Cortex of kidney (tissue), 1 donor: ENCODE results near the gene OR51I2.

Experiments used
- DNase-seq: peaks from one replicate; lab custom pipeline; 2025; lab: John Stamatoyannopoulos, UW

Gene OR51I2, protein sequence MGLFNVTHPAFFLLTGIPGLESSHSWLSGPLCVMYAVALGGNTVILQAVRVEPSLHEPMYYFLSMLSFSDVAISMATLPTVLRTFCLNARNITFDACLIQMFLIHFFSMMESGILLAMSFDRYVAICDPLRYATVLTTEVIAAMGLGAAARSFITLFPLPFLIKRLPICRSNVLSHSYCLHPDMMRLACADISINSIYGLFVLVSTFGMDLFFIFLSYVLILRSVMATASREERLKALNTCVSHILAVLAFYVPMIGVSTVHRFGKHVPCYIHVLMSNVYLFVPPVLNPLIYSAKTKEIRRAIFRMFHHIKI

DNA sequence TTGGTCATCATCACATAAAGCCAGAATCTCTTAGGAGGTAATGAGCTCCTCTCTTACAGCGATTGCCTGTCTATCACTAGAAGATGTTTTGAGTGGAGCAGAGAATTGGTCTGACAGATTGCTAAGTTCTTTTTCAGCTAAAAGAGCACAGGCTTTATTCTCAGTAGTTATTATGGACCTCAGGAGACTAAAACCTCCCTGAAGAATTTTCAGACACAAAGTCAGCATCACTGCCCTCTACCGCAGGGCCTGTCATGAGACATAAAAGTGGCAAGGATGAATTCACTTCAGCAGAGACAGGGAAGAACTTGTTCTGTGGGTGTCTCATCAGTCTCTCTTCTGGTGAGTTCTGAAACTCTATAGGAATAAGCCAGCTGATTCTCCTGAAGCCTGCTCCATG is at the start of gene OR51I2:
Gene OR51I2 (plus strand): TSS at position 301 of the 400 bp plus-strand sequence. CDS start 4,166 bp downstream, outside the sequence.
- DNase-seq = no peak

DNA sequence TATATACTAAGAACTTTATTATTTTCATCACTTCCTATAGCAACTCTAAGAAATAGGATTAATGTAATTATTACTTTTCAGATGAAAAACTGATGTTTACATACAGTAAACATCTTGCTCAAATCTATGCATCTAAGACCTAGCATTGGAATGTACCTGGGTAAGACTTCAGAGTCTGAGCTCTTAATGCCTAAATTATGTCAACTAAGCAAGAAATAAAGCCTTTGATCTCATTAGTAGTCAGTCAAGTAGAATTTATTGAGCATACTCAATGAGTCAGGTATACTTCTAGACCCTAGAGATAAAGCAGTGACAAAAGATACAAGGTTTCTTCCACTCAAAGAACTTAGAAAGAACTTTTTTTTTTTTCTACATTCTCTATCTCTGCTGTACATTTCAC is 44.0 kb upstream of the OR51I2 start:
- no peak for DNase-seq

DNA sequence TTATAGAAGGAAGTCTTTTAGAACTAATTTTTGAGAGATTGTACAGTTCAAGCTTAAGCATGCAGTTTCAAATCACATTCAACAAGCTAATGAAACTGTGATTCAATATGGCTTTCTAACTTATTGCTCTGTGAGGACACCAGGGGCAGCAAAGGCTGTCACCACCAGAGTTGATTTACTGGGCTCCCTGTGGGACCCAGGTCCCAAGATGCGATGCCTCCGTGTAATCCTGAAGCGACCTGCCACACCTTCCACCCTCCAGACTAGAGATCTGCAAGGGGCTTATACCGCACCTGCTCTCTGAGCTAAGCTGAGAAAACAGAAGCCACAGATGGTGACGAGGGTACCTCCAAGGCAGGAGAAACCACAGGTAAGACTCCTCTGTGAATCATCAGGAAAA is 28.1 kb upstream of the OR51I2 start:
- no peak for DNase-seq

DNA sequence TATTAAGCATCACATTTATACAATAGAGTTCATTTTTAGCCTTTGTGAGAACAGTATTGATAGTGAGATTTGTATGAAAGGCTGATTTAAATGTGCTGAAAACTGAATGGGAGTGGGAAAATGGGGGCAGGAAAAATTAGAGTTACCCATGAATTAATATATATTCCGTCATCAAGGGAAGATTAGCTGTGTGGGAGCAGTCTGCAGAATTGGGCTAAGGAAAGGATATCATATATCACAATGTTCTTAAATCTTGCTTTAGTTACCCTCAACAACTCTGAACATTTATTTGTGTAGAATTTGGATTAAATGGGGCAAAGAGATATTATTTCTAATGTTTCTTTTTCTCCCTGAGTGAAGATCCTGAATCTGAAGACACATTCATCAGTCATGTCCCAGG is 27.3 kb upstream of the OR51I2 start, which contains the start of gene OR51Q1:
Gene OR51Q1 (plus strand): TSS at position 301 of the 400 bp plus-strand sequence. CDS start 90 bp downstream, at position 391.
- DNase-seq = no peak

DNA sequence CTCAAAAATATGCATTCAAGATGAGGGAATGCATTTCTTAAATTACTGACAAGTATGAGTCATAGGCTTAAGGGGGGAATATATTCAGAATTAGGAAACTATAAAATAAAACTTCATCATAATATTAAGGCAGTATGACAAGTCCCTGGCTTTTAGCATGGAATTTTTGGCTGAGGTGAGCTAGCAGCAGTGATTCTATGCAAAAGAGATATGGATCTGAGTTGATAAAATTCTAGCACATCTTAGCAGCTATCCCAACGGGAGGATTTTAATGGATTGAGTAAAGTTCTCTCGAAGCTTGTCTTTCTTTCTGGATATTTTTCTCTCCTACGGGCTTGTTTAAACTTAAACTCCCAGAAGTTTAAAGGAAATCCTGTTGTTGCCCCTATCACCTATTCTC is 26.0 kb upstream of the OR51I2 start:
- no peak for DNase-seq

DNA sequence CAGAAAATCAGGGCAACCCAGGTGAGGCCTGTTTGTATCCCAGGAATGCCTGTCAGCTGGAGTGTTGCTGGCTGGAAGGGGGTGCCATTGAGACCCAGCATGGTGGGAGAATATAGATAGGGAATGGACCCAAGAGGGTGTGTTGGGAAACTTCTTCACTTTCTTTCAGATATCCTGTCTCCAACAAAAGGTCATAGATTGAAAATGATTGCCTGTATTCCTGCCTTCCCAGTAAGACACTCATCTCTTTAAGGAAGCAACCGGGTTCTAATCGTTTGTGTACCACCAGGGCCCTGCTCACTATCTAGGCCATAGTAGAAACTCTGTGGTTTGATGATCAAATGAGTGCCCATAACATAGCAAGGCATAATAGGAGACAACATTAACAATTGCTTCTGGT is 7.7 kb upstream of the OR51I2 start, which contains the start of gene OR51I1:
Gene OR51I1 (minus strand): TSS at position 101 of the 400 bp plus-strand sequence. CDS start 0 bp downstream, at position 101.
- no peak for DNase-seq

DNA sequence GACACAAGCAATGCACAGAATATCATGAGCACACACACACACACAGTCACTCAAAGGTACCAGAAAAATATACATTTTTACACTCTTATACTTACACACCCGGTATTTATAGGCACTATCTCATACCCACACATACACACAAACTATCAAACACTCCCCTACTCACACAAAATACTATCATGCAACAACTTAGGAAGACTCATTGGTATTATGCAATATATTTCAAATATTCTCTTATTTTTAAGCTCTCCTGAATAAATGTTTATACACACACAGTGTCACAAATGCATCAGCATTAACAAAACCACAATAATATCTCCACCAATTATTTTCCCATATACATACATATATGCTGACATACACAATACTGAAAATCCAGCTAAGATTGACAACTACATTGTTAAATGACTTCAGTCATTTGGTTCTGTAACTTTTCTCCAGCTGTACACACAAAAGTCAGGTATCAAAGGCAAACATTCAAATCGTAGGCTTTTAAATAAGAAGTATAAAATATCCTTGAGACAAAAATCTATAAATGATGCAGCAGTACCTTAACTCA is 5.2 kb upstream of the OR51I2 start:
- no peak for DNase-seq

DNA sequence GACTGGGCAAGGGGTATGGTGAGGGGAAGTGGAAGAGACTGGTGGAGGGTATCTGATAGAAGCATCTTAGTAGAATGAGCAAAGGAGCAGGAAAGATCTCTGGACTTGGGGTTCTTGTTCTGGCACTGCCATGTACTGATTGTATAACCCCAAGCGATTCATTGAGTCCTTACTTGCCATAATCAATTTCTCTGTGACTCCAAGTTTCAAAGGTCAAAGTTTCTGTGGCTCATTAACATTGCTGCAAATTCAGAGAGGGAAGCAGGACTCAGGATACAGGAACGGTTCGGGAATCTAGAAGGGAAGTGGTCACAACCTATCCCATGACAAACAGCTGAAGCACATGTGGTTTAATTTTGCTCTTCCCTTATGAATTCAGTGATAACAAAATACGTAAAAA is 309 bp downstream of the OR51I2 start:
- DNase-seq = no peak

DNA sequence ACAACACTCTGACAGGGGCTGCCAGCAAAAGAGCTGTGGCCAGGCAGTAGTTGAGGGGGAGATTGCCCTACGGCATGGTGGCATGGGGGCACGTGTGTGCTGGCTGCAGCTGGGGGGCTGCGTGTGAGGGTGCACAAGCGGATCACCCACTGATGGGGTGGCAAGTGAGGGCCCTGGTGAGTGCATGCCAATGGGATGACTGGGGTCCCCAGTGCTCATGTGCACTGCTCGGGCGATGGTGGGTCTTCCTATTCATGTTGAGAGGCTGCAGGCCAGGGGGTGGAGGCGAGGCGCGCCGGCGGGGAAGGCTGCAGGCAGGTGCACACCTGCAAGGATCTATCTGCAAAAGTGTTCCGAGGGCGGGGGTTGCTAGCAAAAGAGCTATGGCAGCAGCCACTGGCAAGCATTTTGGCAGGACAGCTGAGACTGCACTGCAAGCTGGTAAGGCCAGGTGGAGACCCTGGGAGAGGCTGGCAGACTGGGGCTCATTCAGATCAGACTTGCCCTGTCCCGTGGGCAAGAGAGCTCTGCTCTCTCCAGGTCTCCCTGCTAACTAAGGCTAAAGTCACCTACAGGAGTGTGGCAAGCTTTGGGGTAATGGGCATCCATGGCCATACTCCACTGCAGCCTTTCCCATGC is 12.0 kb downstream of the OR51I2 start:
- DNase-seq = no peak

DNA sequence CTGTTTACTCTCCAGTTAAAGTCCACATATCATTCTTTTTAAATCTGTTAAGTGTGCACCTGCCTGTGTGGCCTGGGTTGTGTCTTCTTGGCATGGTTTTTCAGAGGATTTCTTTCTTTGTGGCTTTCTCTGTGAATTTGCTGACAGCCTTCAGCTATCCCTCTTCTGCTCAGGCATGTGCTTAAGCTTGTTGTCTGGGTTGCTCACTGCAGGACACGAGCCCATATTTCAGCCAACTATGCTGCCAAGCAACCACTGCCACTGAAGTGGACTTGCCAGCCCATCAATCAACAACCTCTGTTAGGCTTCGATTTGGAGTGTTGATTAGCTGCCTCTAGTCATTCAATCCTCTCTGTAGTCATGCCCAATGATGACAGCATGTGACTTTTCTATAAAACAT is 18.4 kb downstream of the OR51I2 start:
- no peak for DNase-seq

DNA sequence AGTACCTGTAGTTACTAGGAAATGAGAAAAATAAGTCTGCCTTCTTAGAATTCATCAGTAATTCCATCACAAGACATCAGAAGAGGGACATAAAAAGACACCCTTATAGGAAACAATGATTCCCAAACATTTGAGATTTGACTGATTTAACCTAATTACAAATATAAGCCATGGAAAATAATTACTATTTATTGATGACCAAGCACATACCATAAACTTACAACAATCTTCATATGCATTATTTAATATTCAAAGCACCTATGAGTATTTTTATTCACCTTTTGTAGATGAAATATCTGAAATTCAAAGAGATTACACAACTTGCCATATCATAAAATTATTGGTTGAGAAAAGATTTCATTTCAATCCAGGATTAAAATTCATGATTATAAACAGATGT is 24.8 kb downstream of the OR51I2 start:
- DNase-seq = no peak

DNA sequence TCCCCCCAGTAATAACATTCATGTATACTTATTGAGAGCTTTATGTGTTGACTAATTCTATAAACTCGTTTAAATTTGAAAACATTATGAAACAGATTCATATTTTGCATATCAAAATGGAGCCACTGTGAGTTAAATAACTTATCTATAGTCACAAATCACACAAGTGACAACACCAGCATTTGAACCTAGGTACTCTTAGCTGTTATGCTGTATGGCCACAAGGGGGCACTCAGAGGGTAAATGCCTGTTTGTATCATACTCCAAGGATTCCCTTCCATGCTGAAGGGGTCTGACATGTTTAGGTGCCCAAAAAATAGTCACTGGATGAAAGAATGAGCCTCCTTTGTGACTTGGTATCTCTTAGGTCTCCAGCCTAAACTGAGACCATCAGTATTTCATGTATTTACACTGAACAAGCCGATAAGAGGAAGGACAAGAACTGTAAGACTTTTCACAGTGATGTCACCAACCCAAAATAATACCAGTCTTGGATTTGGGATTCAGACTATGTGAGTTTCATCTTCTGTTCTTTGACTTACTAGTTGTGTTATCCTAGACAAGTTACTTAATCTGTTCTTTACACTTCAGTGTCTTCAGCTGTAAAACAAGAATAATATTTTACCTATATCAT is 27.2 kb downstream of the OR51I2 start:
- no peak for DNase-seq

DNA sequence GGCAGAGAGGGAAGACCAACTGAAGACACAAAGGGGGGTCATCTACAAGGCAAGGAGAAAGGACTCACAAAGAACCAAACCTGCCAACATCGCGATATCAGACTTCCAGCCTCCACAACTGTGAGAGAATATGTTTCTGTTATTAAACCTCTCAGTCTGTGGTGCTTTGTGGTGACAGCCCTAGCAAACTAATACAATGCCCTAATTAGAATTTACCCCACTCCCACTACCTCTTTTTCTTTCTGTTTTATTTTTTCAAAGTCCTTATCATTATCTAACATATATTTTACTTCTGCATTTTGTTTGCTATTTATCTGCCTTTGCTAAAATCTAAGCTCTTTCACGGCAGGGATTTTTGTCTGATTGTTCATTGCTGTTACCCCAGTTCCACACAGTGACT is 36.9 kb downstream of the OR51I2 start:
- no peak for DNase-seq

DNA sequence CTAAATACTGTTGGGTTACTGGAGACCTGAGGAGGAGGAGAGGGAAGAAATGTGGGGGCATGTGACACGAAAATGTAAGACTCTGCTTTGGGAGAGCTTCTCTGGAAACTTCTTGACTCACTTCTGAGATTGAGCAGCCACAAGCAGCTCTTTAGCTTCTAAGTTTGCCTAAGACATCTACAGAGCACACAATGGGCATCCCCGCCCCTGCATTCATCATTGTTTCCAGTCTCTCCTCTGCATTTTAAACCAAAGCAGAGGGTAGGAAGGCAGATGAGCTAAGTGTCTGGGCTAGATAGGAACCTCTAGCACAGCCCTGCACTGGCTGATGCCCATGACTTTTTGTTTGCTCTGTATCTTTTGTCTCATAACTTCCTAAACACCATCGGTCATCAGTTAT is 37.3 kb downstream of the OR51I2 start:
- no peak for DNase-seq

DNA sequence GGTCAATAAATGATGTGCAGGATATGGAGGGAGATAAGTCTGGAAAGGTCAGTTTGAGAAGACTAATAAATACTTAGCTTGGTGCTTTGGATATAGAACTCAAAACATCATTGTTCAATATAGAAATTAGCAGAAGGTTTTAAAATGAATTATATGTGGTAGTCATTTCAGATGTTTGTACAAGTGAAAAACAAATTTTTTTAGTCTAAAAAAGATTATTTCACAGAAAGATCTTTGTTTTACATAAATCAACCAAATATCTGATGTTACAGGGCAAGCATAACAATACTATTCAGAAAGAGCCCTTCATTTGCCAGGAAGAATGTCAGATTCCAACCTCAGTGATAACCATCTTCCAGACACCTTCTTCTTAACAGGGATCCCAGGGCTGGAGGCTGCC is 39.3 kb downstream of the OR51I2 start, which contains the start of gene OR52D1:
Gene OR52D1 (plus strand): TSS at position 301 of the 400 bp plus-strand sequence. CDS start 22 bp downstream, at position 323.
- DNase-seq = no peak

DNA sequence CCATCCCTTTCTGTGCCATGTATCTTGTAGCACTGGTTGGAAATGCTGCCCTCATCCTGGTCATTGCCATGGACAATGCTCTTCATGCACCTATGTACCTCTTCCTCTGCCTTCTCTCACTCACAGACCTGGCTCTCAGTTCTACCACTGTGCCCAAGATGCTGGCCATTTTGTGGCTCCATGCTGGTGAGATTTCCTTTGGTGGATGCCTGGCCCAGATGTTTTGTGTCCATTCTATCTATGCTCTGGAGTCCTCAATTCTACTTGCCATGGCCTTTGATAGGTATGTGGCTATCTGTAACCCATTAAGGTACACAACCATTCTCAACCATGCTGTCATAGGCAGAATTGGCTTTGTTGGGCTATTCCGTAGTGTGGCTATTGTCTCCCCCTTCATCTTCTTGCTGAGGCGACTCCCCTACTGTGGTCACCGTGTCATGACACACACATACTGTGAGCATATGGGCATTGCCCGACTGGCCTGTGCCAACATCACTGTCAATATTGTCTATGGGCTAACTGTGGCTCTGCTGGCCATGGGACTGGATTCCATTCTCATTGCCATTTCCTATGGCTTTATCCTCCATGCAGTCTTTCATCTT is 39.8 kb downstream of the OR51I2 start:
- DNase-seq = no peak

DNA sequence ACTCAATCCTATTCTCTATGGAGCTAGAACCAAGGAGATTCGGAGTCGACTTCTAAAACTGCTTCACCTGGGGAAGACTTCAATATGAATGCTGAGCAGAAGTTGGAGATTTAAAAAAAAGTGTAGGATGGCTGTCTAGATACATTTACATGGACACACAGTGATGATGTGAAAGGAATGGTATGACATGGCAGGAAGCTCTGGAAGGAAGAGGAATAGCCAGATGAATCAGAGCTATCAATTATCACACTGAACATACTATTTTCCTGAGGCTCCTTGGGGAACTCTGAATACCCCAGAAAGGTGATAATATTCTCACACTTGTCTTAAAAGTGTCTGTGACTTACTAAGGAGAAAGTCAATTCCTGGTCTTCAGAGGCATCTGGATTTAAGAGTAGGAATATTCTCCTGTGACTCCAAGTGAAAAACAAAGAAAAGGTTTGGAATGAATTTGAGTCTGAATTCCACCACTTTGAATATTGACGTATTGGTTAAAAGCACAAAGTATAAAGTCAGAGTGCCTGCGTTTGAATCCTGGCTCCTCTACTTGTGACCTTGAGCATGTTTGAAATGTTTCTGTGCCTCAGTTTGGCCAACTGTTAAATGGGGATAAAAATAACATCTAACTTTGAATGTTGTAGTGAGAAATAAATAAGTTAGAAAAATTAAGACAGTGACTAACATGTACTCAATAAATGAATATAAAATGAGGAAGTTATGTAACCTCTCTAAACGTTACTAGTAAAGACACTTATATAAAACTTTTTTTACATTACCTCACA is 40.6 kb downstream of the OR51I2 start:
- no peak for DNase-seq

DNA sequence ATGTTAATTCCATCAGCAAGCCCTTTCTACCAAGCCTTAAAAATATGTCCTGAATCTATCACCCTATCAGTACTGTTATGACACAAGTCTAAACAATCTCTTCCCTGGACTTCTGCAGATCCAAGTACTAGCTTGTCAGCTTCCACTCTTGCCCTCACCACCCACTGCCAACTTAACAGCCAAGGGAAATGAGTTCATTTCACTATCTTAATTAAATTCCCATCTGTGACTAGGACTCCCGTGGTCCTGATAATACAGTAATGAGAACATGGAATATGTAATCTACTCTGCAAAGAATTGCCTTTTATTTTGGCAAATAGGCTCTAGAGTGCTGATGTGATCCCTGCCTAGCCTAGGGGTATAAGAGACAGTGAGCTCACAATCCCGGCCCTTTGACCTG is 50.5 kb downstream of the OR51I2 start:
- DNase-seq = no peak

DNA sequence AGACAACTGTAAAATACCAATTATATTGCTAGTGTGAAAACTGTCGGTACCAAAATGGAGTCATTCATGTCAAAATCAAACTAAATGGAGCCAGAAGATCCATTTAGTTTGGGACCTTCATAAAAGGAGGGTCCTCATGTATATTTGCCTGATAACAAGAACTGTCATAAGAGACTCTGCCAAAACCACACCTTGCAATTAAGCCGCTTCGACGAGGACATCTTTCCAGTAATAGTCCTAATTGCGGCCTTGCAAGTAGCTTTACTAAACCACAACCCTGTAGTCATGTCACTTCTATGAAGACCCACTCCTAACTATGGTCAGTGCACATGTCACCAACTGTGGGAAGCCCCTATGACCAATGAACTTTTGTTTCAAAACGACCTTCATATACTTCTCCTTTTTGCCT is 51.3 kb downstream of the OR51I2 start:
- DNase-seq = no peak

DNA sequence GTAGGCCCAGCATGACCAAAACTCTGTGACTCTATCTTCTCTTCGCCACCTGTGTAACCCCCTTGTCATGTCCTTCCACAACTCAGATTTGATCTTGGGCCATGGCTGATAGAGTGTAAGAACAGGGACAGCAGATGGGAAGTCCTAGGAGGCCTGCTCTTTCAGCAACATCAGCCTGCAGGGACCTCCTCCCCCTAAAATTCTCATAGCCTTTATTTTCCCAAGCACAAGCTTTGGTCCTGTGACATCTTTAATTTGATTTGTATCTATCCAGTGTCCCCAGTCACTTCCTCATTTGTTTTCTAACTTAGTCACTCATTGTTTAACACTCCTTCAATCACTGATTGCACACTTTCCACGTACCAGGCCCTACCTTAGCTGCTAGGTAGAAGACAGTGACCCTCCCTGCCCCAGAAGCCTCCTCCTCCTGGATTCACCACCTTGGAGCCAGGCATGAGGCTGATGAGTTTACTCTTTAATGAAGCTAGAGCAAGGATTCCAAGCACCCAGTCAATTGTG is 55.3 kb downstream of the OR51I2 start:
- DNase-seq = no peak
